Glutamatergic neuron (in vitro differentiated cells): ENCODE measurements around the gene AFF3. TPM values are rescaled to one million over a fixed set of nuclear protein-coding genes. Genes with fewer than 3 reads are reported as not detected.

Experiments used
- DNase-seq: peaks from one replicate; pipeline ENCODE4 v3.0.0; 2022
- H3K27ac Mint-ChIP-seq: one replicate; pipeline ENCODE4 v1.8.0; 2020; ENCODE audit warnings: mild to moderate bottlenecking, mixed read lengths, inconsistent platforms; ENCODE audit not compliant: unreplicated experiment
- H3K27me3 Mint-ChIP-seq: one replicate; pipeline ENCODE4 v1.8.0; 2020; ENCODE audit warnings: mild to moderate bottlenecking, moderate library complexity, mixed read lengths, inconsistent platforms; ENCODE audit not compliant: unreplicated experiment
- H3K36me3 Mint-ChIP-seq: one replicate; pipeline ENCODE4 v1.8.0; 2020; ENCODE audit warnings: mild to moderate bottlenecking, mixed read lengths, inconsistent platforms; ENCODE audit not compliant: unreplicated experiment
- H3K4me1 Mint-ChIP-seq: one replicate; pipeline ENCODE4 v1.8.0; 2020; ENCODE audit warnings: mild to moderate bottlenecking, low read depth, mixed read lengths, inconsistent platforms; ENCODE audit not compliant: unreplicated experiment
- H3K4me3 Mint-ChIP-seq: one replicate; pipeline ENCODE4 v1.8.0; 2020; ENCODE audit warnings: mild to moderate bottlenecking, mixed read lengths, inconsistent platforms; ENCODE audit not compliant: unreplicated experiment
- H3K9me3 Mint-ChIP-seq: one replicate; pipeline ENCODE4 v1.8.0; 2020; ENCODE audit warnings: mild to moderate bottlenecking, moderate library complexity, mixed read lengths, inconsistent platforms; ENCODE audit not compliant: unreplicated experiment
- total RNA-seq: library from RNA; stranded (reverse); fragmentation: NEBNext Ultra II Directional; extraction: Animal tissue kit (Norgen Biotek cat#: 25700); gene quantifications from one replicate; pipeline ENCODE4 v1.2.1, GENCODE V29; 2021; ENCODE audit not compliant: unreplicated experiment
- TF ChIP-seq, protein P1 (sequence below): fragments of 200-600 bp; sonication (generic); IDR thresholded peaks from one replicate; pipeline ENCODE4 v1.5.0; 2021; ENCODE audit not compliant: partially characterized antibody, unreplicated experiment

The AFF3 gene
- total RNA-seq, 1 donor from 2014 or later, result 125 TPM

DNA sequence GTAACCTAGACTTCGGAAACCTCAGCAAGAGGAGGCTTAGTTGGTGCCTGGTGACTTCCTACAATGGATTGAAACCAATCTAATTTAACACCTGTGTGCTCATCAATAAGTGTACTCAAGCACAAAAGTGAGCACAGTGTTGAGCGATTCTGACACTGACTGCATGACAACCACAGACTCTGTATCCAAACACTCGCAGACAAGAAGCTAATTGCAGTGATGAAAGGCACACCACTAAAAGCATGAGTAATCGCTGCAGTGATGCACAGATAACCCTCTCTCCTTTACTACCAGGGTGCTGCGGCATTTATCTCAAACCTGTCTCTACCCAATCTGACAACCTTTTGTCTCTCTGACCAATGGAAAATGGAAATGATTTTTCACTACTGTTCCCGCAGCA, 168.1 kb downstream of the AFF3 start:
- H3K9me3 Mint-ChIP-seq, result peaks cover 4% of the 10 kb centered on the region
- H3K27me3 Mint-ChIP-seq, result peaks cover 6% of the 10 kb centered on the region
- peak overlapping the region; percentile 11 for H3K4me3 Mint-ChIP-seq
- H3K4me1 Mint-ChIP-seq, result peaks cover 53% of the 10 kb centered on the region
- TF ChIP-seq, protein P1, sequence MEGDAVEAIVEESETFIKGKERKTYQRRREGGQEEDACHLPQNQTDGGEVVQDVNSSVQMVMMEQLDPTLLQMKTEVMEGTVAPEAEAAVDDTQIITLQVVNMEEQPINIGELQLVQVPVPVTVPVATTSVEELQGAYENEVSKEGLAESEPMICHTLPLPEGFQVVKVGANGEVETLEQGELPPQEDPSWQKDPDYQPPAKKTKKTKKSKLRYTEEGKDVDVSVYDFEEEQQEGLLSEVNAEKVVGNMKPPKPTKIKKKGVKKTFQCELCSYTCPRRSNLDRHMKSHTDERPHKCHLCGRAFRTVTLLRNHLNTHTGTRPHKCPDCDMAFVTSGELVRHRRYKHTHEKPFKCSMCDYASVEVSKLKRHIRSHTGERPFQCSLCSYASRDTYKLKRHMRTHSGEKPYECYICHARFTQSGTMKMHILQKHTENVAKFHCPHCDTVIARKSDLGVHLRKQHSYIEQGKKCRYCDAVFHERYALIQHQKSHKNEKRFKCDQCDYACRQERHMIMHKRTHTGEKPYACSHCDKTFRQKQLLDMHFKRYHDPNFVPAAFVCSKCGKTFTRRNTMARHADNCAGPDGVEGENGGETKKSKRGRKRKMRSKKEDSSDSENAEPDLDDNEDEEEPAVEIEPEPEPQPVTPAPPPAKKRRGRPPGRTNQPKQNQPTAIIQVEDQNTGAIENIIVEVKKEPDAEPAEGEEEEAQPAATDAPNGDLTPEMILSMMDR, result no peak
- H3K36me3 Mint-ChIP-seq, result peaks cover 14% of the 10 kb centered on the region
- DNase-seq, result no peak
- H3K27ac Mint-ChIP-seq, result peak overlapping the region; percentile 62

DNA sequence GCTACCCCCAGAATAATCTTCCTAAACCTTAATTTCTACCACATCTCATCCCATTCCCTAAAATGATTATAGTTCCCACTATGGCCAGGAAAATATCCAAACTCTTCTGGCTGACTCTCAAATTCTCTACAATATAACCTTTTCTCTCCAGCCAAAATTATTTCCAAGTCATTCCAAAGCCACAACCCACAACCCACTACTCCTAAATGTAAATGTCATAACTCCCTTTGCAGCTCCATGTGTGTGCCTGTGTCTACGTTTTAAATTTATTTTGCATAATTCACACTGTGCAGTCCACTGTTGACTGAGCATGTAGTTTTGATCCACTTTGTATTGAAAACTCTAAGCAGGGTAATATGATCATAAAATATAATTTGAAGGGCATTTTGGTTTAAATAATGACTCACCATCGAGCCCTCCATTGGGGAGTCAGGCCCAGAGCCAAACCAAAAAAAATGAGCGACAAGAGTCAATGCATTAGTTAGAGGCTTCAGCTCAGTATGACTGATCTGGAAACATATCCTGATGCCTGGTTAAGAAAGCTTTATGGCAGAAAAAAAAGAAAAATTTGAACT, 171.0 kb downstream of the AFF3 start:
- Mint-ChIP-seq H3K36me3 (peaks cover 18% of the 10 kb centered on the region), H3K4me3 (peak overlapping the region; percentile 30), H3K9me3 (peaks cover 4% of the 10 kb centered on the region), H3K27me3 (peaks cover 4% of the 10 kb centered on the region), H3K4me1 (peaks cover 53% of the 10 kb centered on the region), H3K27ac (peak overlapping the region; percentile 83)
- DNase-seq, result no peak
- TF ChIP-seq, protein P1, result no peak

DNA sequence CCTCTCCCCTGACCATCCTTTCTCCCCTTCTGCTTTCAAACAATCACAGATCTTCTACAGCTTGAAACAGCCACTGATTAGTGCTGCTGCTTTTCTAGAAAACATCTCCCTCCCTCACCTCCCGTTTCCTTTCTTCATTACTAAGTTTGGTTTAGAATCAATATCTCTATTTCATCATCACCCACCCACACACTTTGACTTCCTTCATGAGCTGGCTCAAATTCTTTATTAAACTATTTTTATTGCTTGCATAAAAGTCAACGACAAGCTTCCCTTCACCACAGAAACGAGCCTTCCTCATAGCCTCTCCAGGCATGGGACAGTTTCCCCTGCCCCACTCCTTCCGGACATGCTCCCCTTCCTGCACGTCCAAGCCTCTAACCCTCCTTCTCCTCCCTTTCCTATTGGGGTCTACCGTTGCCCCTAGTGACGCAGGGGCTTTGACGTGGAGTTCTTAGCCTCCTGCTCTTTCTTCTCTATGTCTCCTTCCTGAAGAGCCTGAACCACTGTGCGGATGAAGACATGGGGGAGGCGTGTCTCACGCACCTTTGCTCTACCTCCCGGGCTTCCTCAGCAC, 172.0 kb downstream of the AFF3 start:
- no peak for DNase-seq
- TF ChIP-seq, protein P1, result no peak
- Mint-ChIP-seq H3K4me1 (peaks cover 44% of the 10 kb centered on the region), H3K36me3 (peaks cover 18% of the 10 kb centered on the region), H3K27me3 (peaks cover 4% of the 10 kb centered on the region), H3K9me3 (no peaks in the 10 kb centered on the region), H3K4me3 (no peak overlapping the region), H3K27ac (peak overlapping the region; percentile 83)

DNA sequence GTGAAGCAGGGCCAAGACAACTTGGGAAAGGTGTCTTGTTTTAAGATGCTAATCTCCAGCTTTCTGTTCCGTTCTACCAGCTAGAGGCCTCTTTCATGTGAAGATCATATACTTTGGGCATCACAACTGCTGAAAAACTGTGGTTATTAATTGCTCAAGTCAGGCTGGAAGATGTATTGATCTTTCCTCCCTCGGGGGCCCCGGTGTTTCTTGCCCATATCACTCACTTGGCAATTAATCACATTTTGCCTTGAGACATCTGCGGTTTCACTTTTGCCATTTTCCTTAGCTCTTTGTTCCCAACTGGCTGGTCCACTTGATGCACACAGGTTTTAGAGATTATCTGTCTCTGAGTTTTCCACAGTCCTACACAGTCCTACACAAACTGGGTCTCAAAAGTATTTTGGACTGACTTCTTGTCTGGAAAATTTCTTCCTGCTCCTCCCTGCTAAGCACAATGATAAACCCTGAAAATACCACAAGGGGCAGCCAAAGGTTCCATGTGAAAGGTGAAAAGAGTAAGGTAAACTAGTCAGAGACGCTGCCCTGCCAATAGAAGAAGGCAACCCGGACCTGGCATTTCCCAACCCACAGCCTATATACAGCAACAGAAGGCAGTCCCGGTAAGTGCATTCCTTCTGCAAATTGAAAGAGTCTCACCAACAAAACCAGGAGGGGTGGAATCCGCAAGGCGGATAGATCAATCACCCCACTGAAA, 181.0 kb downstream of the AFF3 start:
- Mint-ChIP-seq H3K27me3 (peaks cover 5% of the 10 kb centered on the region), H3K4me3 (peak overlapping the region; percentile 45), H3K9me3 (peaks cover 3% of the 10 kb centered on the region), H3K4me1 (peaks cover 31% of the 10 kb centered on the region), H3K27ac (peak overlapping the region; percentile 93), H3K36me3 (no peaks in the 10 kb centered on the region)
- peak; percentile 53 for DNase-seq
- TF ChIP-seq, protein P1, result no peak

DNA sequence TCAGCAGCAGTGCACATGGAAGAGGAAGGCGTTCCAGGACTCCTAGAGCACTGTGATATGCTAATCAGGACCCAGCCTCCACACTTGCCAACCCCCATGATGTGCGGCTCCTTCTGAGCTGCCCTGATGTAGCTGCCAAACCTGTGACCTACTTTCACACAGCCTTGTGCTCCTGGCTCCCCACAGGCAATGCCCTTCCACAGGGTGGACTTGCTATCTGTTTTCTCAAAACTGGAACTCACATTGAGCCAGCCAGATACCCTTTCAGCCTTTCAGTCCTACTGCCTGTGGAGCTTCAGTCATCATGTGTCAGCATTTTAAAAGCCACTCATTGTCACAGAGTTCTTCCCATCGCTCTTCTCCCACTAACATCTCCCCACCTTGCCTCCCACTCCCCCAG, 181.6 kb downstream of the AFF3 start:
- TF ChIP-seq, protein P1, result no peak
- Mint-ChIP-seq H3K36me3 (peaks cover 4% of the 10 kb centered on the region), H3K27me3 (peaks cover 5% of the 10 kb centered on the region), H3K27ac (peak overlapping the region; percentile 93), H3K9me3 (peaks cover 4% of the 10 kb centered on the region), H3K4me3 (peak overlapping the region; percentile 69), H3K4me1 (peaks cover 31% of the 10 kb centered on the region)
- no peak for DNase-seq
